Measurements from ENCODE around the gene PPIF. TPM values are rescaled to one million over a fixed set of nuclear protein-coding genes. Genes with fewer than 3 reads are reported as not detected.

Gene PPIF
- total and polyA plus RNA-seq, 2 of the 4 experiments (the other 2 are of a cell fraction) = 29.2 to 130 TPM

GRCh38 chr10:79401015-79401921 is 54.0 kb downstream of the PPIF start (continued):
- TF ChIP-seq CEBPB (IDR thresholded peaks at IDR 0.05; ENCODE audit: low read depth, low read length) (no peak), POLR2A (IDR thresholded peaks at IDR 0.05; ENCODE audit: low read depth, low read length) (no peak)

DNA sequence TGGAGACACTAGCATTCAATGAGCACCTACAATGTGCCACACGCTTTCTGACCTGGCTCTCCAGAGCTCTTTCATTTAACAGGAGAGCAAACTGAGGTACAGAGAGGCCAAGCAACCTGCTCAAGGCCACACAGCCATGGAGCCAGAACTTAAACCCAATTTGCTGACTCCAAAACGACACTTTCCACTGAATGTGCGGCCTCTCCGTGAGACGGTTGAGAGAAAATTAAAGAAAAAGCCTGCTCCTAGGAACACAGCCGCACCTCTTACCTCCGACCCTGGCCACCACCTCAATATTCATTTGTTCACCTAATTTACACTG is 55.3 kb downstream of the PPIF start:
- Histone ChIP-seq H3K36me3 (ENCODE audit: control insufficient read depth, insufficient read depth, low read length) (peaks cover 35% of the 10 kb centered on the region), H2AK5ac (ENCODE audit: low read depth, low read length) (no peak overlapping the region), H4K8ac (ENCODE audit: low read depth in 2 of 2, low read length in 2 of 2) (peak overlapping the region in 1 of 2 experiments; percentile 4; a peak in 1 of 4 replicates), H4K91ac (ENCODE audit: insufficient read depth, low read depth, low read length) (no peak overlapping the region), H3K4me3 (ENCODE audit: insufficient read depth, low read depth, low read length) (no peak overlapping the region), H3K4me2 (ENCODE audit: low read depth, low read length) (no peak overlapping the region), H3K9me1 (ENCODE audit: insufficient read depth, low read length) (peaks cover 56% of the 10 kb centered on the region), H3K18ac (ENCODE audit: low read depth, low read length) (no peak overlapping the region), H3K14ac (replicated peaks; ENCODE audit: low read depth, low read length) (no peak overlapping the region), H2BK20ac (ENCODE audit: low read depth, low read length) (no peak overlapping the region), H3K9me3 (ENCODE audit: control insufficient read depth, insufficient read depth, low read length) (no peaks in the 10 kb centered on the region), H2BK15ac (ENCODE audit: low read depth, low read length) (no peak overlapping the region), H3K56ac (ENCODE audit: extremely low read depth, insufficient read depth, low read length) (no peak overlapping the region), H3K23ac (ENCODE audit: low read depth, low read length) (peak overlapping the region; percentile 61; the same call in 1 of the 2 replicates), H4K20me1 (ENCODE audit: insufficient read depth, low read length) (peaks cover 32% of the 10 kb centered on the region), H3K27me3 (ENCODE audit: control insufficient read depth, insufficient read depth, low read length) (no peaks in the 10 kb centered on the region), H3K4ac (ENCODE audit: low read depth, low read length) (no peak overlapping the region), H3K79me1 (ENCODE audit: low read depth in 1 of 2, low read length in 2 of 2) (peaks cover 48 to 86% of the 10 kb centered on the region in 2 experiments), H2BK5ac (ENCODE audit: low read depth, low read length, poor library complexity, severe bottlenecking) (no peak overlapping the region), H2AK9ac (replicated peaks; ENCODE audit: low read depth, low read length, poor library complexity) (no peak overlapping the region), H2AFZ (replicated peaks; ENCODE audit: low read length, poor library complexity) (no peak overlapping the region), H4K5ac (ENCODE audit: low read depth, low read length) (no peak overlapping the region), H3K27ac (ENCODE audit: insufficient read depth, low read length) (peak overlapping the region; percentile 9; the same call in 1 of the 2 replicates), H3K4me1 (ENCODE audit: control insufficient read depth, insufficient read depth, low read length) (peaks cover 74% of the 10 kb centered on the region), H2BK120ac (ENCODE audit: low read depth, low read length) (no peak overlapping the region), H3K9ac (ENCODE audit: low read depth, low read length) (no peak overlapping the region)
- no TSS peak for BruUV-seq (replicated peaks)
- POLR2A ChIA-PET (ENCODE audit: unreplicated experiment) = no interaction called here
- 98% methylated on average over 5 of the region's 7 CpGs; no CpG with 5 or more reads in 1 of the 2 experiments for WGBS, 2 experiments (ENCODE audit: extremely low coverage in 2 of 2, insufficient read length in 1 of 2)
- intact Hi-C loops (cut with micrococcal nuclease) = no loop called here
- CTCF ChIA-PET = interaction anchor here (0.6 kb wide), 1 partner anchor 851 kb away, joined by 3 read pairs; no protein-coding TSS in a partner anchor
- ATAC-seq (ENCODE audit: low read depth) (no peak), DNase-seq (no peak)
- in situ Hi-C loops (cut with MboI; ENCODE audit: low sequenced_read_pairs) = no loop called here
- dilution Hi-C loops (cut with HindIII; ENCODE audit: low sequenced_read_pairs, unreplicated experiment) = no loop called here
- TF ChIP-seq, protein P1, sequence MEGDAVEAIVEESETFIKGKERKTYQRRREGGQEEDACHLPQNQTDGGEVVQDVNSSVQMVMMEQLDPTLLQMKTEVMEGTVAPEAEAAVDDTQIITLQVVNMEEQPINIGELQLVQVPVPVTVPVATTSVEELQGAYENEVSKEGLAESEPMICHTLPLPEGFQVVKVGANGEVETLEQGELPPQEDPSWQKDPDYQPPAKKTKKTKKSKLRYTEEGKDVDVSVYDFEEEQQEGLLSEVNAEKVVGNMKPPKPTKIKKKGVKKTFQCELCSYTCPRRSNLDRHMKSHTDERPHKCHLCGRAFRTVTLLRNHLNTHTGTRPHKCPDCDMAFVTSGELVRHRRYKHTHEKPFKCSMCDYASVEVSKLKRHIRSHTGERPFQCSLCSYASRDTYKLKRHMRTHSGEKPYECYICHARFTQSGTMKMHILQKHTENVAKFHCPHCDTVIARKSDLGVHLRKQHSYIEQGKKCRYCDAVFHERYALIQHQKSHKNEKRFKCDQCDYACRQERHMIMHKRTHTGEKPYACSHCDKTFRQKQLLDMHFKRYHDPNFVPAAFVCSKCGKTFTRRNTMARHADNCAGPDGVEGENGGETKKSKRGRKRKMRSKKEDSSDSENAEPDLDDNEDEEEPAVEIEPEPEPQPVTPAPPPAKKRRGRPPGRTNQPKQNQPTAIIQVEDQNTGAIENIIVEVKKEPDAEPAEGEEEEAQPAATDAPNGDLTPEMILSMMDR (conservative IDR thresholded peaks at IDR 0.05; ENCODE audit: low read depth, low read length) = no peak
- TF ChIP-seq MAFK (IDR thresholded peaks at IDR 0.05; ENCODE audit: low read depth, low read length) = no peak
- no peak for TF ChIP-seq MXI1 (IDR thresholded peaks at IDR 0.05; ENCODE audit: borderline replicate concordance, low read depth, low read length)
- TF ChIP-seq RFX5 (IDR thresholded peaks at IDR 0.05; ENCODE audit: low read depth, low read length) = no peak
- TF ChIP-seq USF2 (IDR thresholded peaks at IDR 0.05; ENCODE audit: low read depth, low read length) = no peak
- TF ChIP-seq CHD1 (IDR thresholded peaks at IDR 0.05; ENCODE audit: low read depth, low read length) = no peak
- TF ChIP-seq MAZ (IDR thresholded peaks at IDR 0.05; ENCODE audit: borderline replicate concordance, low read depth, low read length) = no peak
- TF ChIP-seq SMC3 (IDR thresholded peaks at IDR 0.05; ENCODE audit: low read depth, low read length) = no peak
- TF ChIP-seq RAD21 (IDR thresholded peaks at IDR 0.05; ENCODE audit: low read length) = no peak
- TF ChIP-seq BHLHE40 (IDR thresholded peaks at IDR 0.05; ENCODE audit: low read depth, low read length) = no peak
- TF ChIP-seq POLR2A (IDR thresholded peaks at IDR 0.05; ENCODE audit: low read depth, low read length) = no peak
- no peak for TF ChIP-seq NFE2L2 (IDR thresholded peaks at IDR 0.05; ENCODE audit: low read depth, low read length)
- TF ChIP-seq FOS (IDR thresholded peaks at IDR 0.05; ENCODE audit: low read depth, low read length) = no peak
- TF ChIP-seq RCOR1 (IDR thresholded peaks at IDR 0.05; ENCODE audit: insufficient replicate concordance, low read length) = no peak
